SH-SY5Y (cell line): ENCODE data around the gene CTTNBP2NL.

Source experiments
- GATA2 ChIP-seq: IDR thresholded peaks from 2 replicates; pipeline ENCODE4 v1.6.1; 2011; ENCODE audit warnings: mild to moderate bottlenecking, low read depth, low read length
- GATA3 ChIP-seq: IDR thresholded peaks from 2 replicates; pipeline ENCODE4 v1.6.1; 2011; ENCODE audit warnings: low read depth, mild to moderate bottlenecking, low read length, moderate library complexity

GRCh38 chr1:112417271-112417670, 21.3 kb downstream of the CTTNBP2NL start:
- TF ChIP-seq GATA2: no peak
- no peak for TF ChIP-seq GATA3
